Measurements from ENCODE around the gene WDR53.

GRCh38 chr3:196504556-196504955 is 63.8 kb downstream of the WDR53 start:
- no peak for TF ChIP-seq TCF7L2 (IDR thresholded peaks at IDR 0.05; ENCODE audit: low read depth, low read length)
- no peak for TF ChIP-seq CTCF (IDR thresholded peaks at IDR 0.05)
- TF ChIP-seq POLR2AphosphoS5 (IDR thresholded peaks at IDR 0.05; ENCODE audit: low read depth, low read length), result no peak
- TF ChIP-seq REST (IDR thresholded peaks at IDR 0.05; ENCODE audit: insufficient read depth in 1 of 2, low read depth in 2 of 2, low read length in 1 of 2), result no peak
